ENCODE data around the gene USO1. TPM values are rescaled to one million over a fixed set of nuclear protein-coding genes. Genes with fewer than 3 reads are reported as not detected.
"Not testable (repeated sequence)": the region's sequence is repeated elsewhere in the genome, so short reads cannot be mapped to it uniquely, and the experiment has no call there.

USO1 gene
- total RNA-seq, 6 donors from 2014 or later: 23.7 to 111 (median 54.3) TPM

DNA sequence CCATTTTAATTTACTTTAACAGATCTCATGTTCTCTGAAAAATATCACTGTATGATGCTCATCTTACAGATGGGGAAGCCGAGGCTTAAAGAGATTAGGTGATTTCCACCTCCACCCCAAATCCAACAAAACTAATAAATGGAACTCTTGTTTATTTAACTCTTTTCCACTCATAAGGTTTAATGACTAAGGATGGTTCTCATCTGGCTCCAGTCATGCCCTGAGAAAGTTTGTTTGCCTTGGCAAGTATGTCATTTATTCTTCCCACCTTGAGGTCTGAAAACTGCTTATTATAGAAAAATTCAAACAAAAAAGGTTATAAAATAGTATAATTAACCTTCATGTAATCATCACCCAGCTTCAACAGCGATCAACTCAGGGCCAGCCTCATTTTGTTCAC is 121.6 kb downstream of the USO1 start:
- WGBS, 2 donors: 81 to 90% methylated on average over 2 of the region's 2 CpGs
- no peak for DNase-seq
- H3K36me3 ChIP-seq: no peaks in the 10 kb centered on the region
- TF ChIP-seq EP300 (IDR thresholded peaks at IDR 0.05) (no peak), POLR2AphosphoS5 (IDR thresholded peaks at IDR 0.05) (no peak), POLR2A (IDR thresholded peaks at IDR 0.05) (no peak)
- TF ChIP-seq, protein P1, sequence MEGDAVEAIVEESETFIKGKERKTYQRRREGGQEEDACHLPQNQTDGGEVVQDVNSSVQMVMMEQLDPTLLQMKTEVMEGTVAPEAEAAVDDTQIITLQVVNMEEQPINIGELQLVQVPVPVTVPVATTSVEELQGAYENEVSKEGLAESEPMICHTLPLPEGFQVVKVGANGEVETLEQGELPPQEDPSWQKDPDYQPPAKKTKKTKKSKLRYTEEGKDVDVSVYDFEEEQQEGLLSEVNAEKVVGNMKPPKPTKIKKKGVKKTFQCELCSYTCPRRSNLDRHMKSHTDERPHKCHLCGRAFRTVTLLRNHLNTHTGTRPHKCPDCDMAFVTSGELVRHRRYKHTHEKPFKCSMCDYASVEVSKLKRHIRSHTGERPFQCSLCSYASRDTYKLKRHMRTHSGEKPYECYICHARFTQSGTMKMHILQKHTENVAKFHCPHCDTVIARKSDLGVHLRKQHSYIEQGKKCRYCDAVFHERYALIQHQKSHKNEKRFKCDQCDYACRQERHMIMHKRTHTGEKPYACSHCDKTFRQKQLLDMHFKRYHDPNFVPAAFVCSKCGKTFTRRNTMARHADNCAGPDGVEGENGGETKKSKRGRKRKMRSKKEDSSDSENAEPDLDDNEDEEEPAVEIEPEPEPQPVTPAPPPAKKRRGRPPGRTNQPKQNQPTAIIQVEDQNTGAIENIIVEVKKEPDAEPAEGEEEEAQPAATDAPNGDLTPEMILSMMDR (IDR thresholded peaks at IDR 0.05): no peak
- H3K27ac ChIP-seq: no peak overlapping the region
- no peak for ATAC-seq (ENCODE audit: low FRiP score in 2 of 2)
- H3K27me3 ChIP-seq: no peaks in the 10 kb centered on the region
- H3K4me1 ChIP-seq: peaks cover 0 to 16% (median 7%) of the 10 kb centered on the region in 4 donors
- no peak overlapping the region for H3K4me3 ChIP-seq
- no peaks in the 10 kb centered on the region for H3K9me3 ChIP-seq

DNA sequence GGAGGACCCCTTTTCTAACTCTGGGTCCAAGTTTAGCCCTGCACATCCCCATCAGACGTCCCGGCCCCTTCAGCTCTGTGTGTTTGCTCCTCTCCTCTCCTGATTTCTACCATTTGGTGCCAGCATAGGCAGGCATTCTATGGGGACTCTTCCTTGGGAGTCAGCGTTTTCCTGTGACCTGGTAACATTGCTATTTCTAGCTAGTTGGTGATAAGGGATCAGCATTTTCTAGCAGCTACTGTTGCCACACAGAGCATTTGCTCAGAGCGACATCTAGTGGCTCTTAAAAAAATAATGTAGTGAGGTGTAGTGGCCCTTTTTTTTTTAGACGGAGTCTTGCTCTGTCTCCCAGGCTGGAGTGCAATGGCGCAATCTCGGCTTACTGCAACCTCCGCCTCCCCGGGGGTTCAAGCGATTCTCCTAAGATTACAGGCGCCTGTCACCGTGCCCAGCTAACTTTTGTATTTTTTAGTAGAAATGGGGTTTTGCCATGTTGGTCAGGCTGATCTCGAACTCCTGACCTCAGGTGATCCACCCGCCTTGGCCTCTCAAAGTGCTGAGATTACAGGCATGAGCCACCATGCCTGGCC is 123.9 kb downstream of the USO1 start:
- H3K36me3 ChIP-seq, H3K9me3 ChIP-seq, H3K4me3 ChIP-seq, H3K27ac ChIP-seq, H3K27me3 ChIP-seq: not testable (repeated sequence)
- TF ChIP-seq, protein P1 (IDR thresholded peaks at IDR 0.05): peak in 5 of 6 experiments; percentile 39 to 56 (median 49)
- ATAC-seq (ENCODE audit: low FRiP score in 2 of 2) (peak; percentile 90 to 92), DNase-seq (peak in 1 of 2 donors; percentile 56)
- peaks cover 0 to 16% (median 7%) of the 10 kb centered on the region in 4 donors for H3K4me1 ChIP-seq
- WGBS, 2 donors: 19 to 26% methylated on average over 14 of the region's 14 CpGs

DNA sequence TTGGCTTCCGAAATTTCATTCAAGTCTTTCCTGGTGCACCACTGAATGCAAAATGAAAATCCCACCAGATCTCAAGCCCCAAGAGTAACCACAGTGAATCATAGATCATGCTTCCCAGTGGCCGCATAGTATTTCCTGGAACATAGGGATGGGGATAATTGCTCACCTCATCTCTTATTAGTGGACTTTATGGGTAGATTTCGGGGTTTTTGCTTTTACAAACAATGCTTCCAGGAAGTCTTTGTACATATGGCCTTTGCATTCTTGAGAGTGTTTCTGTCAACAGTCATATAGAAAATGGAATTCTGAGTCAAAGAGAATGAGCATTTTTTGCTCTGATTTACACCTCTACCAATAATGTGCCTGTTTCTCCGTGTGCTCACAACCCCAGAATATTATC is 124.5 kb downstream of the USO1 start:
- no peaks in the 10 kb centered on the region for H3K36me3 ChIP-seq
- ATAC-seq (ENCODE audit: low FRiP score in 2 of 2) (no peak), DNase-seq (no peak)
- no peaks in the 10 kb centered on the region for H3K27me3 ChIP-seq
- H3K9me3 ChIP-seq: no peaks in the 10 kb centered on the region
- WGBS, 2 donors: 76 to 81% methylated on average over 4 of the region's 4 CpGs
- peaks cover 0 to 12% (median 7%) of the 10 kb centered on the region in 4 donors for H3K4me1 ChIP-seq
- TF ChIP-seq EP300 (IDR thresholded peaks at IDR 0.05) (no peak), POLR2AphosphoS5 (IDR thresholded peaks at IDR 0.05) (no peak), POLR2A (IDR thresholded peaks at IDR 0.05) (no peak)
- TF ChIP-seq, protein P1 (IDR thresholded peaks at IDR 0.05): no peak
- no peak overlapping the region for H3K27ac ChIP-seq
- H3K4me3 ChIP-seq: no peak overlapping the region

DNA sequence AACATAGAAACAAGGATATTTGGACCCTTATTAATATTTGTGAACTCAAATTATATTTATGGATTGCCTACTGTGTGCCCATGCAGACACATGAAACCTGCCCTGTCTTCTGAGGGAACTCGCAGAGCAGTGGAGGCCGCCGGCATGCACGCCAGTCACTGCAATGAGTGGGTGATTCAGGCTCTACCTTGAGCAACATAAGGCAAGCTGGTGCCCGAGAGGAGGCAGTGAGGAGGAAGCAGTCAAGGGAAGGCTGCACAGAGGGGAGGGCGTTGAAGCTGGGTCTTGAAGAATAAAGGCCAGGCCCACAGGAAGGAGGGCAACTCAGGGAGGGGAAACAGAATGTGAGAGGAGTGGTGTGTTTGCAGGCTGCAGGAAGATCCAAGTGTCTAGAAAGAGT is 125.1 kb downstream of the USO1 start:
- H3K4me3 ChIP-seq: no peak overlapping the region
- no peak overlapping the region for H3K27ac ChIP-seq
- no peaks in the 10 kb centered on the region for H3K9me3 ChIP-seq
- DNase-seq (peak in 1 of 2 donors; percentile 30), ATAC-seq (ENCODE audit: low FRiP score in 2 of 2) (no peak)
- no peaks in the 10 kb centered on the region for H3K27me3 ChIP-seq
- no peak for TF ChIP-seq POLR2A (IDR thresholded peaks at IDR 0.05)
- TF ChIP-seq, protein P1 (IDR thresholded peaks at IDR 0.05): no peak
- TF ChIP-seq EP300 (IDR thresholded peaks at IDR 0.05): no peak
- no peak for TF ChIP-seq POLR2AphosphoS5 (IDR thresholded peaks at IDR 0.05)
- H3K4me1 ChIP-seq: peaks cover 0 to 8% (median 7%) of the 10 kb centered on the region in 4 donors
- no peaks in the 10 kb centered on the region for H3K36me3 ChIP-seq
- whole genome bisulfite sequencing, 2 donors: 60 to 69% methylated on average over 6 of the region's 6 CpGs

DNA sequence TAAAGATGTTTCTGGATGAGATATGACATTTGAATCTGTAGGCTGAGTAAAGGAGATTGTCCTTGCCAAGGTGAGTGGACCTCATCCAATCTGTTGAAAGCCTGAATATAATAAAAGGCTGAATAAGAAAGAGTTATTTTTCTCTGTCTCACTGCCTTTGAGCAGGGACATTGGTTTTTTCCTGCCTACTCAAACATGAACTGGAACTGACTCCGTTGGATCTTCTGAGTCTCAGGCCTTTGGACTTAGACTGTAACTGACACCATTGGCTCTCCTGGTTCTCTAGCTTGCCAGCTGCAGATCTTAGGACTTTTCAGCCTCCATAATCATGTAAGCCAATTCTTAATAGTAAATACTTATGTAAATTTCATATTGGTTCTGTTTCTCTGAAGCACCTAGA is 134.3 kb downstream of the USO1 start:
- ATAC-seq (ENCODE audit: low FRiP score in 2 of 2) (no peak), DNase-seq (no peak)
- TF ChIP-seq, protein P1 (IDR thresholded peaks at IDR 0.05): no peak
- TF ChIP-seq POLR2A (IDR thresholded peaks at IDR 0.05): no peak
- no peak for TF ChIP-seq POLR2AphosphoS5 (IDR thresholded peaks at IDR 0.05)
- no peak for TF ChIP-seq EP300 (IDR thresholded peaks at IDR 0.05)
- H3K27me3 ChIP-seq: no peaks in the 10 kb centered on the region
- H3K36me3 ChIP-seq: no peaks in the 10 kb centered on the region
- no peaks in the 10 kb centered on the region for H3K9me3 ChIP-seq
- H3K27ac ChIP-seq: no peak overlapping the region
- H3K4me1 ChIP-seq: no peaks in the 10 kb centered on the region
- WGBS, 2 donors: 83 to 88% methylated on average over 1 of the region's 1 CpG
- no peak overlapping the region for H3K4me3 ChIP-seq
